NCI-H146 (cell line): Measurements from ENCODE around the gene PRKAG2.

Source experiments
- DNase-seq: peaks from one replicate; lab custom pipeline; 2025; lab: John Stamatoyannopoulos, UW

The PRKAG2 gene

GRCh38 chr7:151515276-151515565 lies 361.7 kb downstream of the PRKAG2 start:
- DNase-seq = no peak

GRCh38 chr7:151514461-151515275 lies 362.2 kb downstream of the PRKAG2 start:
- no peak for DNase-seq

GRCh38 chr7:151513133-151513532 lies 363.8 kb downstream of the PRKAG2 start:
- no peak for DNase-seq

- DNase-seq = no peak
Measured at GRCh38 chr7:151512353-151512752, 364.6 kb downstream of the PRKAG2 start.

GRCh38 chr7:151511946-151512345 lies 365.0 kb downstream of the PRKAG2 start:
- DNase-seq = no peak

- no peak for DNase-seq
Measured at GRCh38 chr7:151511270-151511669, 365.6 kb downstream of the PRKAG2 start.

- DNase-seq = no peak
Measured at GRCh38 chr7:151509670-151510333, 367.1 kb downstream of the PRKAG2 start.

- DNase-seq = no peak
Measured at GRCh38 chr7:151508991-151509390, 367.9 kb downstream of the PRKAG2 start.

- DNase-seq = no peak
Measured at GRCh38 chr7:151507806-151508205, 369.1 kb downstream of the PRKAG2 start.

- no peak for DNase-seq
Measured at GRCh38 chr7:151506901-151507382, 370.0 kb downstream of the PRKAG2 start.
